Spinal cord (tissue), 10 donors: ENCODE measurements around the gene GID4. TPM values are rescaled to one million over a fixed set of nuclear protein-coding genes. Genes with fewer than 3 reads are reported as not detected.
A peak's percentile ranks its signal among the peaks of the same experiment; 100 is the strongest.

Source experiments
- DNase-seq, 6 donors: peaks; one replicate each; pipeline versions ENCODE4 v3.0.0 to v3.0.0-alpha.2; 2013 to 2015; ENCODE audit warnings: low spot score in 6 of 6, low read depth in 4 of 6
- H3K27ac ChIP-seq: one replicate; pipeline ENCODE4 v1.5.1; 2013; ENCODE audit warnings: low read depth, low read length, control low read depth
- H3K27me3 ChIP-seq: one replicate; pipeline ENCODE4 v1.6.1; 2013; ENCODE audit warnings: low read length; ENCODE audit not compliant: control insufficient read depth, insufficient read depth
- H3K36me3 ChIP-seq: one replicate; pipeline ENCODE4 v1.6.1; 2013; ENCODE audit warnings: low read length; ENCODE audit not compliant: control insufficient read depth, insufficient read depth
- H3K4me1 ChIP-seq: one replicate; pipeline ENCODE4 v1.6.1; 2013; ENCODE audit warnings: low read length; ENCODE audit not compliant: control insufficient read depth, insufficient read depth
- H3K4me3 ChIP-seq: one replicate; pipeline ENCODE4 v1.5.1; 2013; ENCODE audit warnings: low read depth, low read length, control low read depth
- H3K9me3 ChIP-seq: one replicate; pipeline ENCODE4 v1.6.1; 2013; ENCODE audit warnings: low read length; ENCODE audit not compliant: control insufficient read depth, insufficient read depth
- WGBS: methylation state at CpG from one replicate; pipeline ENCODE4 v1.1.5; 2013; ENCODE audit warnings: missing lambda C conversion rate; ENCODE audit not compliant: insufficient coverage; 5-methylcytosine and 5-hydroxymethylcytosine counted together
- polyA plus RNA-seq, 2 donors: library from polyadenylated mRNA; unstranded; fragments of 120-200 nt; gene quantifications; one replicate each; pipeline ENCODE4 v1.2.1, GENCODE V29; 2013; ENCODE audit not compliant: insufficient read length in 2 of 2
- total RNA-seq, 2 donors: library from RNA; depleted of rRNA in 1 of 2; stranded (reverse); fragments of 120-200 nt in 1 of 2; fragments of >200 nt in 1 of 2; gene quantifications; one replicate each; pipeline versions ENCODE4 v1.2.3 to v1.2.4, GENCODE V29; 2013 to 2014
- donor health status: healthy.

The GID4 gene
- total and polyA plus RNA-seq, 4 donors = 8.0 to 13.9 (median 11.0) TPM

DNA sequence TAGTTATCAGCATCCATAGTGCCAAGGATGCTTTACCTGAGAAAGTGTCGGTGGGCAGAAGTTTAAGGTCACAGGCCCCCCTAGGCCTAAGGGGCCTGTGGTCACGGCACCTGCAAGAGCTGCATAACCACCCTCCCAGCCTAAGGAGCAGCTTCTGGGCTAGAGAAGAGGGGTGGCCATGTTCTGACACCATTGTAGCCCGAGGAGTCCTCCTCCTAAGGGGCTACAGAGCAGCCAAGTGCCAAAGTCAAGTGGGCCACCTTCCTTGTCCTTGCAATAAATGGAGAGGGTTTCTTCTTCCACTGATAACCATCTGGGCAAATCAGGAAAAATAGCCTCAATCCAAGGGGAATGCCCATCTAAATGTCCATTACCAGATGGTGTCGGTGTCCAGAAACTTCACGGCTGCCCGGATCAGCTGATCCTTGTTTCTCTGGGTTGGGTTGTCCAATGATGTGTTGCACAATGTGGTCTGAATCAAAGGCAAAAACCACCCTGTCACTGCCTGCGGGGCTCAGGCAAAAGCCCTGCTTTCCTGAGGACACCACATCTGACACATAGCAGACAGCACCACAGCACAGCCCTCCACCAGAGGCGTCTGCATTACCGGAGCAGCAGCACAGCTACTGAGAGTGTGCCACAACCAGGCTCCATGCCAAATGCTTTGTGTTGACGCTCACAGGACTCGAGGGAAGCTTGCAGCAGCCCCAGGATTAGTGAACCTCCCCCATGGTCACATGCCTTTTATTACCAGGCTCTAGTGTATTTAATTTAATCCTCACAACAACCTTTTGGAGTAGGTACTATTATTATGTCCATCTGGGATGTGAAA is 13.0 kb upstream of the GID4 start:
- H3K36me3 ChIP-seq = peaks cover 15% of the 10 kb centered on the region
- peak in 2 of 6 donors; percentile 64 to 82 for DNase-seq

DNA sequence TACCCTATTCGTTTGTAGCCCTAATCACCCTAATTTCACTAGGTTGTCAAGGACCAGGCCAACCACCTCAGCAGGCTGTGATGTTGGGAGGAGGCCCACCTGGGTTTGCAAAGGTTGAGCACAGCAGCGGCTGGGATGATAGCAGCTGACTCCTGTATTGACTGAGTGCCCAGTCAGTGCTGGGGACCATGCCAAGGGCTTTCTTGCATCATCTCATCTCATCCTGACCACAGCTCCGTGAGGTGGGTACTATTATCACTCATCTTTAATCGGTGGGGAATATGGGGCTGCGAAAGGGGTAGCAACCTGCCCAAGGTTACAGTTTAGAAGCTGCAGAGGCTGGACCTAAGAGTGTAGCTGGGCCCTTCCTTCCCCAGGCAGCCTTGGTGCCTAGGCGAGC is 11.9 kb upstream of the GID4 start:
- H3K4me3 ChIP-seq = no peak overlapping the region
- peaks cover 7% of the 10 kb centered on the region for H3K4me1 ChIP-seq
- peaks cover 14% of the 10 kb centered on the region for H3K36me3 ChIP-seq
- no peaks in the 10 kb centered on the region for H3K9me3 ChIP-seq
- DNase-seq = no peak
- H3K27ac ChIP-seq = no peak overlapping the region
- H3K27me3 ChIP-seq = no peaks in the 10 kb centered on the region
- 100% methylated on average over 1 of the region's 6 CpGs for WGBS

More for the DNA sequence above, 13.0 kb upstream of the GID4 start:
- WGBS = 54% methylated on average over 6 of the region's 11 CpGs
- Histone ChIP-seq H3K9me3 (no peaks in the 10 kb centered on the region), H3K27ac (no peak overlapping the region), H3K4me1 (peaks cover 7% of the 10 kb centered on the region), H3K4me3 (no peak overlapping the region), H3K27me3 (no peaks in the 10 kb centered on the region)

DNA sequence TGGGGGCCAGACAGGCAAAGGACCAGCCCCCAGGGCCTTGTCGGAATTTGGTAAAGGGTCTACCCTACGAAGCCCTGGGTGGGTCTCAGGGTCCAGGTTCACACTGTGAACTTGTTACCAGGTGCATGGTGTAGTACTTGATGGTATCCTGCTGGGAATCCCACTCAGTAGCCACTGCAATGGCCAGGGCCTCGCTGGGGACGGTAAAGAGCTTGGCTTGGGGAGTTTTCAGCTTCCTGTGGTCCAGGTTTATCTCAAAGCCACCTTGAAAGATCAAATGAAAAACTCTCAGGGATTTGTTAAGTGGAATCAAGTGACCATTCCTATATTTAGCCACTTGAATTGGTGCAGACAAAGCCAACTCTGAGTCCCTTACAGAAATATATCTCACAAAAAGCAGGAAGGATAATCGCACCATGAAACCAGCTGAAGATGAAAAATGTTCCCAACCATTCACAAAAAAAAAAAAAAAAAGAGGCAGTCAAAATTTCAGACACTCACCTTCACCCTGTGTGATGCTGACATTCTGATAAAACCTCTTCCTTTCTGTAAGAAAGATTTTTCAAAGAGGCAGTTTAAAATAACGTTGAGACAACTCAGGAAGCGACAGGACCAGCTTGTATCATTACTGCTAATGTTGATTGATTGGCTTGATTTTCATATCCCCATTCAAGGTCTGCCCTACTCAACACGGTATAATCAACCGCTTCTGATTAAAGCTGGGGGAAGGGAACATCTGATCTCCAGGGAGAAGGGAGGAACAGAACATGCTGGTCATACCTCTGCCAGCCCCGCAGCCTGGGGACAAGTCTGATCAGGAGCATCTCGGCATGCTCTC is 10.9 kb upstream of the GID4 start:
- H3K27ac ChIP-seq = no peak overlapping the region
- H3K9me3 ChIP-seq = no peaks in the 10 kb centered on the region
- peak in 1 of 6 donors; percentile 78 for DNase-seq
- peaks cover 7% of the 10 kb centered on the region for H3K4me1 ChIP-seq
- no peak overlapping the region for H3K4me3 ChIP-seq
- H3K36me3 ChIP-seq = peaks cover 14% of the 10 kb centered on the region
- no peaks in the 10 kb centered on the region for H3K27me3 ChIP-seq
- WGBS = 80% methylated on average over 4 of the region's 11 CpGs

DNA sequence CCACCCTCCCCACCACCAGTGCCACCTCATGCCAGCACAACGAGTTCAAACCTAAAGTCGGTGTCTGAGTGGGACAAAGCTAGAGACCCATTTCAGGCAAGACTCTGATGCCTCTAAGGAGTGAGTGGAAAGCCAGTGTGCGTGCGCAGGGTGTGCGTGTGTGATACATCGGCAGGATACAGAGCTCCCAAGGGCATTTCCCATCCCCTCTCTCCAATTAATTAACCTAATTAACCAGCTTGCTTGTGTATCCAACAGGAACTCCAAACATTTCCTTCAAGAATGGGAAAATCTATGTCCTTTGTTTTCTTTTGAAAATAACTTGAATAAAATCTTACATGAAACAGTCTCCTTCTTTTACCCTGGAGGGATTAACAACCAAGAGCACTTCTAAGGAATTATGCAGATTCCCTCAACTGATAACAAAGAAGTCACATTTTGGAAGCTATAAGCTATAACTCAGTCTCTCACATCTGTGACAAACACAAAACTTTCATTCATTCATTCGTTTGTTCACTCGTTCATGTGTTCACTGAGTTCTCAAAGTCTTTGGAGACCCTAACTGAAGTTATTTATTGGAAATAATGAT is 10.2 kb upstream of the GID4 start:
- peak in 1 of 6 donors; percentile 85 for DNase-seq
- peaks cover 7% of the 10 kb centered on the region for H3K4me1 ChIP-seq
- H3K27ac ChIP-seq = no peak overlapping the region
- no peaks in the 10 kb centered on the region for H3K27me3 ChIP-seq
- H3K4me3 ChIP-seq = no peak overlapping the region
- 40% methylated on average over 1 of the region's 8 CpGs for WGBS
- no peaks in the 10 kb centered on the region for H3K9me3 ChIP-seq
- peaks cover 14% of the 10 kb centered on the region for H3K36me3 ChIP-seq

DNA sequence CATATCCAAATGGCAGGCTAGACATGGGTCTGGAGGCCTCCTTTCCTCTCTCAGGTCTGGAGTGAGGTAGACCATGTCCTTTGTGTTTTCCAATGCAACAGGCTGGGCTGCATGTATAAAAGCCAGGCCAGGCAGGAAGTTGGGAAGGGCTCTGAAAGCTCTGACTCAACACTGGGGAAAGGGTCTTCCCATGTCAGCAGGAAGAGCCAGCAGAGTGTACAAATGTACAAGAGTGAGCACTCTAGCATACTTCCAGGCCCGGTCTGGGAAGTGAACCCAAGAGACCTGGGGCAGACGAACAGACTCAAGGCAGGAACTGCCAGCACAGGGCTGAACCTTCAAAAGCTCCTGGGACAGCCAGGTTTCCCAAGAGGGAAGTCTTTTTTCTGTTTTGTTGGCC is 7.3 kb upstream of the GID4 start:
- DNase-seq = no peak
- Histone ChIP-seq H3K36me3 (peaks cover 7% of the 10 kb centered on the region), H3K27ac (no peak overlapping the region), H3K9me3 (no peaks in the 10 kb centered on the region), H3K4me1 (peaks cover 7% of the 10 kb centered on the region), H3K4me3 (no peak overlapping the region), H3K27me3 (no peaks in the 10 kb centered on the region)
- 84% methylated on average over 2 of the region's 2 CpGs for WGBS

DNA sequence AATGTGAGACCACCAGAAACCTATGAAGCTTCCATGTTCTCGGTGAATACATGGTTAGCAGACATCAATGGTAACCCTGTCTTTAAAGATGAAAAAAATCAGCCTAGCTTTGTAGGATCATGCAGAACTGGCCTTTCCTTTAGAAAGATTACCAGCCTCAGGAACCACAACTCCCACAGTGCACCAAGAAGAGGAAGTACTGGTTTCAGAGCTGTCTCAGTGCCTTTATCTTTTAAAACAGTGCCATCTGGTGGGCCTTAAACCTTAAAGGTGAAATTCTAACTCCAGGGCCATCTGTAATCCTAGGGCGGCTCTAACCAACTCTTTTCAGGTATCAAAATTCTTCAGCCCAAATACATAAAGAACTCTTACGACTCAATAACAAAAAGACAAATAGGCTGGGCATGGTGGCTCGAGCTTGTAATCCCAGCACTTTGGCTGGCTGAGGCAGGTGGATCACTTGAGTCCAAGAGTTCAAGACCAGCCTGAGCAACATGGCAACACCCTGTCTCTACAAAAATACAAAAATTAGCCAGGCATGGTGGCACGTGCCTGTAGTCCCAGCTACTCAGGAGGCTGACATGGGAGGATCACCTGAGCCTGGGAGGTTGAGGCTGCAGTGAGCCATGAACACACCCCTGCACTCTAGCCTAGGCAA is 5.6 kb upstream of the GID4 start:
- Histone ChIP-seq H3K9me3 (no peaks in the 10 kb centered on the region), H3K4me3 (no peak overlapping the region), H3K27ac (no peak overlapping the region), H3K36me3 (no peaks in the 10 kb centered on the region), H3K4me1 (peaks cover 14% of the 10 kb centered on the region), H3K27me3 (no peaks in the 10 kb centered on the region)
- WGBS = 11% methylated on average over 4 of the region's 5 CpGs
- peak; percentile 31 to 97 (median 71) for DNase-seq

DNA sequence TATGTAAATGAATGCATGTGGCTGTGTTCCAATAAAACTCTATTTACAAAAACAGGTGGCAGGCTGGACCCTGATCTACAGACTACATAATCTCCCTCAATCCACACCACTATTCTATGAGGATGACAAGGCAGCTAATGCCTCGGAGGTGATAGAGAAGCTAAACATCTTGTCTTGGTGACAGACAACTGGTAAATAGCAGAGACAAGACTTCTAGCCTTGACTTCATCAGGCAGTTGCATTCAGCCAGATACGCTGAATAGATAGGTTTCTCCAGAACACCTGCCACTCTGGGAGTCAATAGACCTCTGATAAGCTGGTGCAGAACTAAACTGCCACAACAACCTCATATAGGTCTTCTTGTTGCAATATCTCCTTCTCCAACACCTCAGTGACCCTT is 3.5 kb upstream of the GID4 start:
- H3K36me3 ChIP-seq = no peaks in the 10 kb centered on the region
- H3K27ac ChIP-seq = no peak overlapping the region
- WGBS = 85% methylated on average over 1 of the region's 2 CpGs

DNA sequence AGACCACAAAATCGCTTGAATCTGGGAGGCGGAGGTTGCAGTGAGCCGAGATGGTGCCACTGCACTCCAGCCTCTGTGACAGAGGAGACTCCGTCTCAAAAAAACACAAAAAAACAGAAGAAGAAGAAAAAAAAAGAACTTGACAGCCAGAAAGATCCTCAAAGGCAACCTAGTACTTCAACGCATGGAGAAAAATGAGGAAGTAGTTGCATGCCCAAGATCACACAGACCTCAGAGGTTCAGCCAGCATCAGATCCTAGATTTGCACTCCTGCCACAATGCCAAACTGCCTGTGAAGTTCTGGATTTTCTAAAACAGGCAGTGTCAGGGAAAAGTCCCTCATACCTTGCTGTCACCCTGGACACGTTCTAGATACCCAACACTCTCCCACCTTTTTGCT is 1.7 kb upstream of the GID4 start:
- no peak overlapping the region for H3K4me3 ChIP-seq
- H3K9me3 ChIP-seq = no peaks in the 10 kb centered on the region
- DNase-seq = no peak
- no peaks in the 10 kb centered on the region for H3K27me3 ChIP-seq
- H3K36me3 ChIP-seq = no peaks in the 10 kb centered on the region
- no peak overlapping the region for H3K27ac ChIP-seq
- WGBS = 64% methylated on average over 1 of the region's 6 CpGs
- H3K4me1 ChIP-seq = peaks cover 24% of the 10 kb centered on the region

More for the DNA sequence above, 3.5 kb upstream of the GID4 start:
- Histone ChIP-seq H3K4me1 (peaks cover 21% of the 10 kb centered on the region), H3K4me3 (no peak overlapping the region), H3K9me3 (no peaks in the 10 kb centered on the region), H3K27me3 (no peaks in the 10 kb centered on the region)
- DNase-seq = no peak

DNA sequence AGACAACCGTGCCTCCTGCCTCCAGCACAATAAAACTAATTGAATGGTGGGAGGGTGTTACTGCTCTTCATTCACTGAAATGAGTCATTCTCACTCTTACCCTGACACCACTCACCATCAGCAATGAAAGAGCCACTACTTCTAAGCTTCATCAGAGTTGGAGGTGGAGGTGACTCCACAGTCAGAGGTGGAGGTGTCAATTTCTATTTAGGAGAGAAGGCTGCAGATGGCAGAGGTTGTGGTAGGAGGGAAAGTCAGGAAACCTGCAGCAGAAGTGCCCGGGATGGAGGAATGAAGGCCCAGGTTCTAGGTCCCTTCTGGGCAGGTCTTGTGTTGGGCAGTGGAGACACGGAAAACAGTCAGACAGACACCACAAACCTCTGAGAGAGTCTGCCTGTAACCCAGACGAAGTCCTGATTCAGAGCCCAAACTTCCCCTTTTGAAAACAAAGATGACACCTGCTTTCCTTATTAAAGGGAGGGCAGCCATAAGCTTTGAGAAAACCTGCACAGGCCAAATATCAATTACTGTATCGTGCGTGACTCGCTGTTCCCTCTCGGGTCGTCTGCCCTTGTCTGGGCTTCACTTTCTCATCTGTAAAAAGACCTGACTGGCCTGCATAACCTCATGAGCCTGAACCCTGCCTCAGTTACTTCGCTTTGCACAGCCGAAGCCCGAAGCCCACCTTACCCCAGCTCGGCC is 908 bp upstream of the GID4 start:
- H3K4me3 ChIP-seq = peak overlapping the region; percentile 73
- no peaks in the 10 kb centered on the region for H3K27me3 ChIP-seq
- no peaks in the 10 kb centered on the region for H3K9me3 ChIP-seq
- DNase-seq = no peak
- WGBS = 6% methylated on average over 12 of the region's 13 CpGs
- peaks cover 24% of the 10 kb centered on the region for H3K4me1 ChIP-seq
- peak overlapping the region; percentile 50 for H3K27ac ChIP-seq
- no peaks in the 10 kb centered on the region for H3K36me3 ChIP-seq
